A673 (cell line): Measurements from ENCODE around the gene MEA1. TPM values are rescaled to one million over a fixed set of nuclear protein-coding genes. Genes with fewer than 3 reads are reported as not detected.
A peak's percentile ranks its signal among the peaks of the same experiment; 100 is the strongest.

Experiments used
- BruUV-seq: library from RNA; stranded (reverse); fragments of 400-500 nt; replicated peaks from 2 replicates; lab custom pipeline; 2021; lab: Mats Ljungman, UMichigan
- CTCF ChIA-PET: fragments of 300-600 bp; sonication (Branson Sonifier 250); formaldehyde crosslinking; loops from one replicate; lab custom pipeline; 2022; ENCODE audit warnings: antibody characterized with exemption; lab: Charles Lee
- POLR2A ChIA-PET: fragments of 300-600 bp; sonication (Branson Sonifier 250); formaldehyde crosslinking; loops from one replicate; lab custom pipeline; 2022; ENCODE audit warnings: antibody characterized with exemption; ENCODE audit not compliant: low non-redundant PET; lab: Charles Lee
- DNase-seq: peaks from one replicate; pipeline ENCODE4 v3.0.0-alpha.2; 2015; ENCODE audit warnings: low spot score
- H3K27ac ChIP-seq: fragments of 200-600 bp; sonication (generic); 2 replicates; pipeline ENCODE4 v1.5.1; 2016; ENCODE audit warnings: mixed run types, low read depth, mild to moderate bottlenecking, mixed read lengths, antibody characterized with exemption, low read length; ENCODE audit not compliant: poor library complexity, severe bottlenecking
- H3K27me3 ChIP-seq: fragments of 200-600 bp; sonication (generic); replicated peaks from 2 replicates; pipeline ENCODE4 v1.6.1; 2017; ENCODE audit warnings: mixed run types, low read depth, mild to moderate bottlenecking, mixed read lengths, antibody characterized with exemption, low read length; ENCODE audit not compliant: insufficient read depth, poor library complexity
- H3K36me3 ChIP-seq: fragments of 200-600 bp; sonication (generic); 2 replicates; pipeline ENCODE4 v1.6.1; 2016; ENCODE audit warnings: mixed run types, mild to moderate bottlenecking, mixed read lengths, antibody characterized with exemption, low read length; ENCODE audit not compliant: insufficient read depth, poor library complexity, severe bottlenecking
- H3K4me1 ChIP-seq: fragments of 200-600 bp; sonication (generic); 2 replicates; pipeline ENCODE4 v1.6.1; 2017; ENCODE audit warnings: mixed run types, mild to moderate bottlenecking, mixed read lengths, antibody characterized with exemption, low read length; ENCODE audit not compliant: insufficient read depth, poor library complexity, severe bottlenecking
- H3K4me3 ChIP-seq: fragments of 200-600 bp; sonication (generic); 2 replicates; pipeline ENCODE4 v1.5.1; 2016; ENCODE audit warnings: low read depth, mixed run types, mild to moderate bottlenecking, mixed read lengths, low read length; ENCODE audit not compliant: poor library complexity, severe bottlenecking
- H3K9me3 ChIP-seq: fragments of 200-600 bp; sonication (generic); 2 replicates; pipeline ENCODE4 v1.6.1; 2016; ENCODE audit warnings: mixed run types, low read depth, mild to moderate bottlenecking, mixed read lengths, antibody characterized with exemption, low read length; ENCODE audit not compliant: poor library complexity, severe bottlenecking
- CTCF ChIP-seq: fragments of 300-800, 200-600 bp; sonication (generic); conservative IDR thresholded peaks from 2 replicates; pipeline ENCODE4 v1.5.1; 2017; ENCODE audit warnings: low read depth, mild to moderate bottlenecking, antibody characterized with exemption, low read length, moderate library complexity, mixed read lengths
- EZH2 ChIP-seq: fragments of 200-600 bp; sonication (generic); IDR thresholded peaks from 2 replicates; pipeline ENCODE4 v1.6.1; 2017; ENCODE audit warnings: borderline replicate concordance, low read depth, mild to moderate bottlenecking, mixed read lengths, antibody characterized with exemption, low read length; ENCODE audit not compliant: poor library complexity, severe bottlenecking
- intact Hi-C: fragments of 100-400 bp; cut with micrococcal nuclease; formaldehyde crosslinking; loops from one replicate; pipeline ENCODE4 v1.10.0; 2022; ENCODE audit not compliant: unreplicated experiment
- total RNA-seq: library from RNA; stranded (reverse); gene quantifications from 2 replicates; pipeline ENCODE4 v1.2.3, GENCODE V29; 2021

MEA1 gene
- total RNA-seq, 1 experiment from 2014 or later, result 125 TPM

GRCh38 chr6:43058531-43058930 lies 44.8 kb upstream of the MEA1 start:
- Histone ChIP-seq H3K4me3 (peak overlapping the region; percentile 88), H3K4me1 (peaks cover 18% of the 10 kb centered on the region), H3K9me3 (no peaks in the 10 kb centered on the region), H3K27me3 (no peaks in the 10 kb centered on the region), H3K36me3 (peaks cover 8% of the 10 kb centered on the region), H3K27ac (peak overlapping the region; percentile 84)
- DNase-seq, result no peak
- ChIA-PET CTCF (no interaction called here), POLR2A (no interaction called here)
- intact Hi-C loops, result no loop called here
- TF ChIP-seq EZH2 (no peak), CTCF (no peak)
- no TSS peak for BruUV-seq

- TF ChIP-seq EZH2 (no peak), CTCF (no peak)
- no TSS peak for BruUV-seq
- H3K9me3 ChIP-seq, result no peaks in the 10 kb centered on the region
- intact Hi-C loops, result no loop called here
- no peak overlapping the region for H3K4me3 ChIP-seq
- peaks cover 12% of the 10 kb centered on the region for H3K36me3 ChIP-seq
- H3K27me3 ChIP-seq, result no peaks in the 10 kb centered on the region
- no peak for DNase-seq
- CTCF ChIA-PET, result no interaction called here
- H3K27ac ChIP-seq, result no peak overlapping the region
- H3K4me1 ChIP-seq, result peaks cover 35% of the 10 kb centered on the region
- POLR2A ChIA-PET, result no interaction called here
Observed at GRCh38 chr6:43055966-43056365, 42.2 kb upstream of the MEA1 start.

- DNase-seq, result no peak
Observed at GRCh38 chr6:43054206-43054943, 40.6 kb upstream of the MEA1 start.

More at GRCh38 chr6:43054206-43054943, 40.6 kb upstream of the MEA1 start:
- ChIA-PET POLR2A (no interaction called here), CTCF (no interaction called here)
- Histone ChIP-seq H3K36me3 (peaks cover 26% of the 10 kb centered on the region), H3K27ac (peak overlapping the region; percentile 93), H3K4me3 (peak overlapping the region; percentile 83), H3K9me3 (no peaks in the 10 kb centered on the region), H3K27me3 (no peaks in the 10 kb centered on the region), H3K4me1 (peaks cover 29% of the 10 kb centered on the region)
- intact Hi-C loops, result no loop called here
- BruUV-seq, result no TSS peak
- no peak for TF ChIP-seq EZH2
- TF ChIP-seq CTCF, result no peak
